ENCODE results near the gene ZNF407. TPM values are rescaled to one million over a fixed set of nuclear protein-coding genes. Genes with fewer than 3 reads are reported as not detected.

Gene ZNF407
- polyA plus RNA-seq, 1 experiment: 5.8 TPM

DNA sequence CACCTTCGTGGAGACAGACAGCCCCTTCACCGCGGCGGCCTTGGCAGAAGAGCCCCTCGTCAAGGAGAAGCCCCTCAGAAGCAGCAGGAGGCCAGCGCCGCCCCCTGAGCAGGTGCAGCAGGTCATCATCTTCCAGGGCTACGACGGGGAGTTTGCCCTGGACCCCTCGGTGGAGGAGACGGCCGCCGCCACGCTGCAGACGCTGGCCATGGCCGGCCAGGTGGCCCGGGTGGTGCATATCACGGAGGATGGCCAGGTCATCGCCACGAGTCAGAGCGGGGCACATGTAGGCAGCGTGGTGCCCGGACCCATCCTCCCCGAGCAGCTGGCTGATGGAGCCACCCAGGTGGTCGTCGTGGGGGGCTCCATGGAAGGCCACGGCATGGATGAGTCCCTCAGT lies 465.5 kb downstream of the ZNF407 start:
- Histone ChIP-seq H3K27me3 (ENCODE audit: control insufficient read depth, insufficient read depth, low read length) (no peaks in the 10 kb centered on the region), H3K4me3 (ENCODE audit: low read depth, low read length) (no peak overlapping the region), H3K27ac (ENCODE audit: low read depth, low read length) (no peak overlapping the region), H3K9me3 (ENCODE audit: control insufficient read depth, insufficient read depth, low read length) (peaks cover 3% of the 10 kb centered on the region; the same call in 1 of the 2 replicates)
- DNase-seq (ENCODE audit: low read depth, low spot score): no peak
- TF ChIP-seq, protein P1, sequence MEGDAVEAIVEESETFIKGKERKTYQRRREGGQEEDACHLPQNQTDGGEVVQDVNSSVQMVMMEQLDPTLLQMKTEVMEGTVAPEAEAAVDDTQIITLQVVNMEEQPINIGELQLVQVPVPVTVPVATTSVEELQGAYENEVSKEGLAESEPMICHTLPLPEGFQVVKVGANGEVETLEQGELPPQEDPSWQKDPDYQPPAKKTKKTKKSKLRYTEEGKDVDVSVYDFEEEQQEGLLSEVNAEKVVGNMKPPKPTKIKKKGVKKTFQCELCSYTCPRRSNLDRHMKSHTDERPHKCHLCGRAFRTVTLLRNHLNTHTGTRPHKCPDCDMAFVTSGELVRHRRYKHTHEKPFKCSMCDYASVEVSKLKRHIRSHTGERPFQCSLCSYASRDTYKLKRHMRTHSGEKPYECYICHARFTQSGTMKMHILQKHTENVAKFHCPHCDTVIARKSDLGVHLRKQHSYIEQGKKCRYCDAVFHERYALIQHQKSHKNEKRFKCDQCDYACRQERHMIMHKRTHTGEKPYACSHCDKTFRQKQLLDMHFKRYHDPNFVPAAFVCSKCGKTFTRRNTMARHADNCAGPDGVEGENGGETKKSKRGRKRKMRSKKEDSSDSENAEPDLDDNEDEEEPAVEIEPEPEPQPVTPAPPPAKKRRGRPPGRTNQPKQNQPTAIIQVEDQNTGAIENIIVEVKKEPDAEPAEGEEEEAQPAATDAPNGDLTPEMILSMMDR (IDR thresholded peaks at IDR 0.05; ENCODE audit: low read depth, low read length): no peak
- CTCF ChIA-PET: no interaction called here
- POLR2A ChIA-PET: no interaction called here

DNA sequence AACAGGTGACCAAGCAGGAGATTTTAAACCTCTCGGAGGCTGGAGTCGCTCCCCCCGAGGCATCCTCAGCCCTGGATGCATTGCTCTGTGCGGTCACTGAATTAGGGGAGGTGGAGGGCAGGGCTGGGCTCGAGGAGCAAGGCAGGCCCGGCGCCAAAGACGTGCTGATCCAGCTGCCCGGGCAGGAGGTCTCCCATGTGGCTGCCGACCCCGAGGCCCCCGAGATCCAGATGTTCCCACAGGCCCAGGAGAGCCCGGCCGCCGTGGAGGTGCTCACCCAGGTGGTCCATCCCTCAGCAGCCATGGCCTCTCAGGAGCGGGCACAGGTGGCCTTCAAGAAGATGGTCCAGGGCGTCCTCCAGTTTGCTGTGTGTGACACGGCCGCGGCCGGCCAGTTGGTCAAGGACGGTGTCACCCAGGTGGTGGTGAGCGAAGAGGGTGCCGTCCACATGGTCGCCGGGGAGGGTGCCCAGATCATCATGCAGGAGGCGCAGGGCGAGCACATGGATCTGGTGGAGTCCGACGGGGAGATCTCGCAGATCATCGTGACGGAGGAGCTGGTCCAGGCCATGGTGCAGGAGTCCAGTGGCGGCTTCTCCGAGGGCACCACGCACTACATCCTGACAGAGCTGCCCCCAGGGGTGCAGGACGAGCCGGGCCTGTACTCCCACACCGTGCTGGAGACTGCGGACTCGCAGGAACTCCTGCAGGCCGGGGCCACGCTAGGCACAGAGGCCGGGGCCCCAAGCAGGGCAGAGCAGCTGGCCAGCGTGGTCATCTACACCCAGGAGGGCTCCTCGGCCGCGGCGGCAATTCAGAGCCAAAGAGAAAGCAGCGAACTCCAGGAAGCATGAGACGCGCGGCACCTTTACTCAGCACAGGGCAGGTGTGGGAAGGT lies 466.2 kb downstream of the ZNF407 start:
- CTCF ChIA-PET: no interaction called here

DNA sequence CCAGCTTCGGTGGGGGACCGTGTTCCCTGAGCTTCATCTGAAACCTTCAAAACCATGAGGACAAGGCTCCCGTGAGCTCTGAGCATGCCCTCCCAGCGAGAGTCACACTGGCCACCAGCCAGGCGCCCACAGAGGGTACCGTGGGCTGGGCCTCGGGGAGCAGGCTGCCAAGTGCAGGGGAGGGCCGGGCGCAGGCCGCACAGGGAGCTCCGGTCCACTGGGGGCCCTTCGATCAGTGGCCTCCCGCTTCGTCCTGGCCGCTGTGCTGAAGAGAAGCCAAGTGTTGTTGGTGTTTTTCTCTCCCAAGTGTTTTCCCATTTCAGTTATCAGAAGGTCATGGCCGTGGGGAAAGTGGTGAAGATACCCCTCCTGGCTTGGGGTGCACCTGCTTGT lies 466.8 kb downstream of the ZNF407 start:
- no peaks in the 10 kb centered on the region for H3K27me3 ChIP-seq (ENCODE audit: control insufficient read depth, insufficient read depth, low read length)
- H3K27ac ChIP-seq (ENCODE audit: low read depth, low read length): no peak overlapping the region
- no peak overlapping the region for H3K4me3 ChIP-seq (ENCODE audit: low read depth, low read length)
- peaks cover 3% of the 10 kb centered on the region; the same call in 1 of the 2 replicates for H3K9me3 ChIP-seq (ENCODE audit: control insufficient read depth, insufficient read depth, low read length)
- DNase-seq (ENCODE audit: low read depth, low spot score): no peak
- POLR2A ChIA-PET: no interaction called here
- CTCF ChIA-PET: no interaction called here
- TF ChIP-seq, protein P1 (IDR thresholded peaks at IDR 0.05; ENCODE audit: low read depth, low read length): no peak

More for the DNA sequence above, 466.2 kb downstream of the ZNF407 start:
- TF ChIP-seq, protein P1 (IDR thresholded peaks at IDR 0.05; ENCODE audit: low read depth, low read length): no peak
- Histone ChIP-seq H3K27me3 (ENCODE audit: control insufficient read depth, insufficient read depth, low read length) (no peaks in the 10 kb centered on the region), H3K27ac (ENCODE audit: low read depth, low read length) (no peak overlapping the region), H3K9me3 (ENCODE audit: control insufficient read depth, insufficient read depth, low read length) (peaks cover 3% of the 10 kb centered on the region; the same call in 1 of the 2 replicates), H3K4me3 (ENCODE audit: low read depth, low read length) (no peak overlapping the region)
- POLR2A ChIA-PET: no interaction called here
- DNase-seq (ENCODE audit: low read depth, low spot score): no peak

DNA sequence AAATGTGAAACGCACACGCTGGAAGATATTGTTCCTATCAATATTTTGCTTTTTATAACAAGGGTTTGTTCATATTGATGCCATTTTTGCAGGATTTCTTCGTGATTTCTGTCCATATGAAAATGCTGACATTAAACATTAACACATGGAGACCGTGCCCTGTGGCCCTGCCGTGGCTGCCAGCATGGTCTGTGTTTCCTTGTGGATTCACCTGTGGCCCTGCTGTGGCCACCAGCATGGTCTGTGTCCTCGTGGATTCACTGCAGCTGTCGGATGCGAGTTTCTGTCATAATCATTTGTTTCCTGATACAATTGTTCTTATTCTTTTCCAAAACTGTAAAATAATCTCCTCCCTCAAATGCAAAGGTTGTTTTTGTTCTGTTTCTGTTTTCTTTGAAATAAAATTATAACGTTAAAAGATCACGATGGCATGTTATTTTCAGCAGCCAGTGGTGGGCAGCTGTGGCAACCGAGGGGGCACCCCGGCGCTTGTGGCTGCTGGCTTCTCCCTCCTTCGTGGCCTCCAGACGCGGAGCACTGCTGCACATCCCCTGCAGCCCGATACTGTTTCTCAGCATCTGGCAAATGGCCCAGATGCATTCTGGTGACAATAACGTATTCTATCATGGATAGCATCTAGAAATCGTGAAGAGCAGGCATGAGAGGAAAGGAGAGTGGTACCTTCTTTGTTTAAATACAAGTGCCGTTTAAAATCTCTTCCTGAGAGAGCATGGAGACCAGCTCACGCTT lies 467.8 kb downstream of the ZNF407 start:
- H3K4me3 ChIP-seq (ENCODE audit: low read depth, low read length): no peak overlapping the region
- no peak overlapping the region for H3K27ac ChIP-seq (ENCODE audit: low read depth, low read length)
- TF ChIP-seq, protein P1 (IDR thresholded peaks at IDR 0.05; ENCODE audit: low read depth, low read length): no peak
- POLR2A ChIA-PET: interaction anchor here (0.7 kb wide), 1 partner anchor 413 kb away, joined by 8 read pairs; no protein-coding TSS in a partner anchor
- peaks cover 3% of the 10 kb centered on the region; the same call in 1 of the 2 replicates for H3K9me3 ChIP-seq (ENCODE audit: control insufficient read depth, insufficient read depth, low read length)
- DNase-seq (ENCODE audit: low read depth, low spot score): no peak
- CTCF ChIA-PET: no interaction called here
- H3K27me3 ChIP-seq (ENCODE audit: control insufficient read depth, insufficient read depth, low read length): no peaks in the 10 kb centered on the region
